ENCODE data around the gene ACTR10.

The ACTR10 gene

DNA sequence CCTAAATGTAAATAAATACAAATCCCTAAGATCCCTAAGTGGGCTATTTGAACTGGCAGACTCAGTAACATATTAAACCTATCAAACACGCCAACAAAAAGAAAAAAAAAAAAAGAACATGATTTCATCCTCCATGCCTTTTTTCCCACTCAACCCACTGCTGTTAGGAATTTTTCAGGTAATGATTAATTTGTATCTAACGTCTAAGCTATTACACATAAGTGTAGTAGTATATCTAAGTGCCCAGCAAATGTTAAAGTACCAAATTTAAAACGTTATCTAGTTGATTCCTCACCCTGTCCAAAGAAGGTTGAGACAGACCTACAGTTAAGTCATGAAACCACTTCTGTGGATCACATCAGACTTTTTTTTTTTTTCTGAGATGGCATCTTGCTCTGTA lies 82.0 kb downstream of the ACTR10 start:
- DNase-seq (ENCODE audit: low spot score): no peak

DNA sequence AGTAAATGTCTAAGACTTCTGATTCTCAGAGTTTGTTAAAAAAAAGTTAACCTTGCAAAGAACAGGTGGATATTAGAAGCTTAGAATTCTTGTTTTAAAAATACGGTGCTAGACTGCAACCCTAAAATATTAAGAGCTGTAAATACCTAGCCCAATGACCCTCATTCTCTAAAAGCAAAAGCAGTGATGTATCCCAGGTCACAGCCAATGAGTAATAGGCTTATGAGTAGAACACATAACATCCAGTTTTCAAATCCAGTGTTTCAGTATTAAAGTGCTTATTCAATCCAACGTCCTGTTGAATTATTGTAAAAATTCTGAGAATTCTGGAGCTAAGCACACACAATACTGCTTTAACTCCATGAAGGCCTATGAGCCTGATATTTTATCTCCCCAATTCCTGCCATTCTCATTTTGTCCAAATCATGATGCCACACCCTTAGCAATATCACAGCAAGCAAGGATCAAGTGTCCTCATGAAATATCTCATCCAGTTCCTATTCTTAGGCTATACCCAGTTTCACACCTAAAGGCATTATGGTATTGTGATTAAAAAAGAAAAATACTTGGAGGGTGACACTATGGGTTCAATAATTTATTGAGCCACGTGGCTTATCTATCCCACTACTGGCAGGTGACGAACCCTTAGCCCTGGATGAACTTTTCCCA lies 83.1 kb downstream of the ACTR10 start:
- DNase-seq (ENCODE audit: low spot score): no peak

- DNase-seq (ENCODE audit: low spot score): no peak
Measured at GRCh38 chr14:58283730-58284129, 83.8 kb downstream of the ACTR10 start.

- no peak for DNase-seq (ENCODE audit: low spot score)
Measured at GRCh38 chr14:58285132-58285531, 85.2 kb downstream of the ACTR10 start.
